Suprapubic skin (tissue), 3 donors: ENCODE data around the gene TEX22.

Experiments used
- CTCF ChIP-seq, 2 donors: fragments of 200-600 bp in 1 of 2; fragments of 450-650 bp in 1 of 2; sonication (generic) in 1 of 2; IDR thresholded peaks; one replicate each; pipeline ENCODE4 v1.5.1; 2016 to 2019; ENCODE audit warnings: antibody characterized with exemption in 2 of 2, mild to moderate bottlenecking in 1 of 2, moderate library complexity in 1 of 2
- EP300 ChIP-seq: sonication (generic); formaldehyde crosslinking; IDR thresholded peaks from one replicate; pipeline ENCODE4 v1.6.1; 2017; ENCODE audit warnings: antibody characterized with exemption
- POLR2A ChIP-seq, 2 donors: fragments of 450-650 bp; IDR thresholded peaks; one replicate each; pipeline ENCODE4 v1.6.1; 2017; ENCODE audit warnings: antibody characterized with exemption in 2 of 2, mild to moderate bottlenecking in 2 of 2, moderate library complexity in 2 of 2

GRCh38 chr14:105380756-105381155 is 17.6 kb upstream of the TEX22 start:
- TF ChIP-seq EP300 (no peak), CTCF (IDR thresholded peaks at IDR 0.05) (no peak), POLR2A (IDR thresholded peaks at IDR 0.05) (no peak)
